Spleen (tissue), 11 donors: Measurements from ENCODE around the gene ARNT2. TPM values are rescaled to one million over a fixed set of nuclear protein-coding genes. Genes with fewer than 3 reads are reported as not detected.

Experiments used
- DNase-seq: peaks from one replicate; pipeline ENCODE4 v3.0.0-alpha.2; 2020
- H3K27ac ChIP-seq, 8 donors: fragments of 200-600 bp; sonication (generic) in 7 of 8; 1 replicate in 4 of 8; 2 replicates in 4 of 8; pipeline versions ENCODE4 v1.5.0 to v1.8.0; 2016 to 2021; ENCODE audit warnings: inconsistent platforms in 4 of 8, mild to moderate bottlenecking in 4 of 8, moderate library complexity in 1 of 8
- H3K27me3 ChIP-seq, 7 donors: fragments of 200-600 bp; sonication (generic) in 6 of 7; replicated peaks in 1 of 7; 1 replicate in 4 of 7; 2 replicates in 3 of 7; pipeline versions ENCODE4 v1.5.0 to v1.8.0; 2016 to 2021; ENCODE audit warnings: inconsistent platforms in 3 of 7, mild to moderate bottlenecking in 1 of 7
- H3K36me3 ChIP-seq, 6 donors: fragments of 200-600 bp; sonication (generic) in 5 of 6; 1 replicate in 4 of 6; 2 replicates in 2 of 6; pipeline versions ENCODE4 v1.5.0 to v1.8.0; 2016 to 2021; ENCODE audit warnings: inconsistent platforms in 2 of 6
- H3K4me1 ChIP-seq, 6 donors: fragments of 200-600 bp; sonication (generic) in 5 of 6; 1 replicate in 3 of 6; 2 replicates in 3 of 6; pipeline versions ENCODE4 v1.5.0 to v1.8.0; 2016 to 2021; ENCODE audit warnings: inconsistent platforms in 3 of 6
- H3K4me3 ChIP-seq, 8 donors: fragments of 200-600 bp; sonication (generic) in 7 of 8; 1 replicate in 4 of 8; 2 replicates in 4 of 8; pipeline versions ENCODE4 v1.5.0 to v1.8.0; 2016 to 2021; ENCODE audit warnings: inconsistent platforms in 4 of 8, mild to moderate bottlenecking in 4 of 8, moderate library complexity in 2 of 8
- H3K9me3 ChIP-seq, 8 donors: fragments of 200-600 bp; sonication (generic) in 7 of 8; 1 replicate in 4 of 8; 2 replicates in 4 of 8; pipeline versions ENCODE4 v1.5.0 to v1.8.0; 2016 to 2021; ENCODE audit warnings: inconsistent platforms in 4 of 8
- POLR2A ChIP-seq, 3 donors: fragments of 450-650 bp; IDR thresholded peaks; one replicate each; pipeline ENCODE4 v1.5.1; 2017; ENCODE audit warnings: antibody characterized with exemption in 3 of 3, mild to moderate bottlenecking in 1 of 3
- POLR2AphosphoS5 ChIP-seq, 3 donors: sonication (generic); formaldehyde crosslinking; IDR thresholded peaks; one replicate each; pipeline ENCODE4 v1.5.1; 2017; ENCODE audit warnings: antibody characterized with exemption in 3 of 3
- WGBS, 5 donors: extraction: QIAGEN DNeasy Blood & Tissue Kit in 3 of 5; methylation state at CpG; one replicate each; pipeline versions ENCODE4 v1.1.5 to v1.1.7; 2013 to 2018; 5-methylcytosine and 5-hydroxymethylcytosine counted together
- intact Hi-C: fragments of 100-400 bp; cut with DNase I; formaldehyde crosslinking; loops from one replicate; pipeline ENCODE4 v1.15.0; 2023; ENCODE audit warnings: low total_unique reads
- polyA plus RNA-seq, 3 donors: library from polyadenylated mRNA; stranded (reverse); fragments of 200-250 nt; gene quantifications; one replicate each; pipeline ENCODE4 v1.2.1, GENCODE V29; 2013
- total RNA-seq, 7 donors: library from RNA; depleted of rRNA in 3 of 7; stranded (reverse); fragments of >200 nt in 3 of 7; fragmentation: NEBNext Ultra II Directional in 4 of 7; extraction: Animal tissue kit (Norgen Biotek cat#: 25700) in 4 of 7; gene quantifications; one replicate each; pipeline versions ENCODE4 v1.1.0 to v1.2.1, GENCODE V29; 2016 to 2021
- TF ChIP-seq, protein P1 (sequence below), 11 experiments: fragments of 200-600 bp in 7 of 11; fragments of 450-650 bp in 4 of 11; sonication (generic) in 4 of 11; IDR thresholded peaks in 8 of 11; conservative IDR thresholded peaks in 3 of 11; 1 replicate in 7 of 11; 2 replicates in 4 of 11; pipeline versions ENCODE4 v1.4.0 to v1.8.0; 2016 to 2021; ENCODE audit warnings: antibody characterized with exemption in 11 of 11, inconsistent platforms in 4 of 11, mild to moderate bottlenecking in 1 of 11
- donor health status: healthy with polysubstance abuse.
- donor health status: DM: no; HTN: no; CAD: no; lungs with moderate emphysema.
- donor health status: DM: no; HTN: no; CAD: no.
- donor health status: Bipolar disorder and iron deficiency.
- donor health status: healthy.
- donor health status: DM: no; HTN: no; CAD: no.
- donor health status: DM: yes; HTN: yes; CAD: no.

ARNT2 gene
- total and polyA plus RNA-seq, 10 donors = 1.9 to 12.3 (median 9.1) TPM

- H3K9me3 ChIP-seq = no peaks in the 10 kb centered on the region
- no peaks in the 10 kb centered on the region for H3K4me1 ChIP-seq
- no peak overlapping the region for H3K4me3 ChIP-seq
- no peak overlapping the region for H3K27ac ChIP-seq
- WGBS, 5 donors = 54 to 100% (median 65%) methylated on average over 1 of the region's 1 CpG
- no peak for DNase-seq
- intact Hi-C loops = no loop called here
- H3K36me3 ChIP-seq = no peaks in the 10 kb centered on the region
- no peaks in the 10 kb centered on the region for H3K27me3 ChIP-seq
- TF ChIP-seq POLR2AphosphoS5 (IDR thresholded peaks at IDR 0.05) = no peak
- no peak for TF ChIP-seq POLR2A (IDR thresholded peaks at IDR 0.05)
- TF ChIP-seq, protein P1, sequence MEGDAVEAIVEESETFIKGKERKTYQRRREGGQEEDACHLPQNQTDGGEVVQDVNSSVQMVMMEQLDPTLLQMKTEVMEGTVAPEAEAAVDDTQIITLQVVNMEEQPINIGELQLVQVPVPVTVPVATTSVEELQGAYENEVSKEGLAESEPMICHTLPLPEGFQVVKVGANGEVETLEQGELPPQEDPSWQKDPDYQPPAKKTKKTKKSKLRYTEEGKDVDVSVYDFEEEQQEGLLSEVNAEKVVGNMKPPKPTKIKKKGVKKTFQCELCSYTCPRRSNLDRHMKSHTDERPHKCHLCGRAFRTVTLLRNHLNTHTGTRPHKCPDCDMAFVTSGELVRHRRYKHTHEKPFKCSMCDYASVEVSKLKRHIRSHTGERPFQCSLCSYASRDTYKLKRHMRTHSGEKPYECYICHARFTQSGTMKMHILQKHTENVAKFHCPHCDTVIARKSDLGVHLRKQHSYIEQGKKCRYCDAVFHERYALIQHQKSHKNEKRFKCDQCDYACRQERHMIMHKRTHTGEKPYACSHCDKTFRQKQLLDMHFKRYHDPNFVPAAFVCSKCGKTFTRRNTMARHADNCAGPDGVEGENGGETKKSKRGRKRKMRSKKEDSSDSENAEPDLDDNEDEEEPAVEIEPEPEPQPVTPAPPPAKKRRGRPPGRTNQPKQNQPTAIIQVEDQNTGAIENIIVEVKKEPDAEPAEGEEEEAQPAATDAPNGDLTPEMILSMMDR (IDR thresholded peaks at IDR 0.05 in 8 of 11, conservative IDR thresholded peaks at IDR 0.05 in 3 of 11) = no peak
Observed at GRCh38 chr15:80595396-80595795, 191.2 kb downstream of the ARNT2 start.

DNA sequence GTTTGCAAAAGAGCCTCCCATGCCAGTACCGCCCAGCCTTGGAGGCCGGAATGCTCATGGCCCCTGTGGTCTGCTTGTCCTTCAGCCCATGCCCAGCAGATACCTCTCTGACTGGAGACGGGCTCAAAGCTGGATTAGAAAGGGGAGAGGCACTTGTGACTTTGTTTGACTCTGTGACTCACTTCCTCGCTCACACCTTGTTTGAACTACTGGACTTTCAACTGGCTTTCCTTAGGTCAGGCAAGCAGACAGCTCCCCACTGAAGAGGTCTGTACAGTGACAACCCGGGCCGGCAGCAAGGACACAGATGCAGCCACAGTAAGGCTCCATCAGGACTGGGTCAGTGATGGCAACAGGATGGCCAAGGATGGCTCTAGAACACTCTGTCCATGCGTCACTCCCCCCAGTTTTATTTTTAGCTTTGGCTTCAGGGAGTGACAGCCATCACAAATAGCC, 192.4 kb downstream of the ARNT2 start:
- Histone ChIP-seq H3K27me3 (no peaks in the 10 kb centered on the region), H3K27ac (no peak overlapping the region), H3K4me1 (no peaks in the 10 kb centered on the region), H3K9me3 (no peaks in the 10 kb centered on the region), H3K4me3 (no peak overlapping the region), H3K36me3 (no peaks in the 10 kb centered on the region)
- DNase-seq = no peak
- intact Hi-C loops = no loop called here
- no peak for TF ChIP-seq POLR2A (IDR thresholded peaks at IDR 0.05)
- no peak for TF ChIP-seq POLR2AphosphoS5 (IDR thresholded peaks at IDR 0.05)
- TF ChIP-seq, protein P1 (IDR thresholded peaks at IDR 0.05 in 8 of 11, conservative IDR thresholded peaks at IDR 0.05 in 3 of 11) = no peak
- WGBS, 5 donors = 84 to 94% (median 88%) methylated on average over 7 of the region's 7 CpGs

DNA sequence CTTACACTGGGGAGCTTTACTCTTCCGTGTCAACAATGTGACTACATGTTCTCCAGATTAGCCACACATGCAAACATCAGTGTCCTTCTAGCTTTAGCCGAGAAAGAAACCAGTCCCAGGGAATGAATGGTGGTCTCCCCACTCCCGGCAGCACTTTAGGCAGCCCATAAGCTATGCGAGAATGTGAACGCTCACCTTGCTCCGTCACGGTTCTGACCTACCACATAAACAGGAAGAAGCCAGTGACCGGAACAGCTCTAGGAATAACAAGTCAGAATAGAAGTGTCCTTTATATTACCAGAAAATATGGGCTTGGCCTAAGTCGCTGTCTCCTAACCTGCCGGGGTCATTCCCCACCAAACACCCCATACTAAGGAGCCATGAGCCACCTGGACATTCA, 192.9 kb downstream of the ARNT2 start:
- H3K9me3 ChIP-seq = no peaks in the 10 kb centered on the region
- no peak overlapping the region for H3K4me3 ChIP-seq
- intact Hi-C loops = no loop called here
- H3K4me1 ChIP-seq = no peaks in the 10 kb centered on the region
- DNase-seq = no peak
- H3K36me3 ChIP-seq = no peaks in the 10 kb centered on the region
- no peaks in the 10 kb centered on the region for H3K27me3 ChIP-seq
- no peak overlapping the region for H3K27ac ChIP-seq
- WGBS, 5 donors = 90 to 95% (median 93%) methylated on average over 10 of the region's 10 CpGs
- TF ChIP-seq POLR2AphosphoS5 (IDR thresholded peaks at IDR 0.05) = no peak
- TF ChIP-seq, protein P1 (IDR thresholded peaks at IDR 0.05 in 8 of 11, conservative IDR thresholded peaks at IDR 0.05 in 3 of 11) = no peak
- TF ChIP-seq POLR2A (IDR thresholded peaks at IDR 0.05) = no peak

DNA sequence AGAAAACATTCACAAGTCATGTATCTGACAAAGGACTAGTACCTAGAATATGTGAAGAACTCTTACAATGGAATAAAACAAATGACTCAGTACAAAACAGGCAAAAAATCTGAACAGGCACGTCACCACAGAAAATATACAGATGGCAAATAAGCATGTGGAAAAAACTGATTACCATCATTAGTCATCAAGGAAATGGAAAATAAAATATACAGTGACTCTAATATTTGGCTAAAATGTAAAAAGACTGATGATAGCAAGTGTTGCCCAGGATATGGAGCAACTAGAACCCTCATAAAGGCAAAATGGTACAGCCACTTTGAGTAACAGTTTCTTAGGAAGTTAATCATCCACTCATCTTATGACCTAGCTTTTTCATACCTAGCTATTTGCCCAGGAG, 195.2 kb downstream of the ARNT2 start:
- no peak for TF ChIP-seq POLR2AphosphoS5 (IDR thresholded peaks at IDR 0.05)
- TF ChIP-seq, protein P1 (IDR thresholded peaks at IDR 0.05 in 8 of 11, conservative IDR thresholded peaks at IDR 0.05 in 3 of 11) = no peak
- TF ChIP-seq POLR2A (IDR thresholded peaks at IDR 0.05) = no peak
- H3K27ac ChIP-seq = no peak overlapping the region
- 58 to 81% (median 67%) methylated on average over 1 of the region's 1 CpG for WGBS, 5 donors
- peaks cover 0 to 3% (median 0%) of the 10 kb centered on the region in 7 donors for H3K27me3 ChIP-seq
- no peak for DNase-seq
- H3K4me1 ChIP-seq = no peaks in the 10 kb centered on the region
- intact Hi-C loops = no loop called here
- H3K4me3 ChIP-seq = no peak overlapping the region
- H3K9me3 ChIP-seq = no peaks in the 10 kb centered on the region
- H3K36me3 ChIP-seq = no peaks in the 10 kb centered on the region
